Common myeloid progenitor, CD34-positive (primary cell): Measurements from ENCODE around the gene DNLZ.

Experiments
- CTCF ChIA-PET: fragments of 350-600 bp; sonication (Branson Sonifier 250); formaldehyde crosslinking; loops from one replicate; lab custom pipeline; 2021; ENCODE audit warnings: antibody characterized with exemption; lab: Charles Lee
- POLR2A ChIA-PET: fragments of 350-600 bp; sonication (Branson Sonifier 250); formaldehyde crosslinking; loops from one replicate; lab custom pipeline; 2021; ENCODE audit warnings: antibody characterized with exemption; lab: Charles Lee
- DNase-seq, 3 donors: peaks; one replicate each; pipeline versions ENCODE4 v3.0.0 to v3.0.0-alpha.2; 2013
- H3K27ac ChIP-seq, 2 experiments: 1 replicate in 1 of 2; 2 replicates in 1 of 2; pipeline ENCODE4 v1.7.0; 2013; ENCODE audit warnings: inconsistent platforms in 2 of 2, low read length in 2 of 2, mild to moderate bottlenecking in 2 of 2, low read depth in 1 of 2, moderate library complexity in 1 of 2; ENCODE audit not compliant: severe bottlenecking in 2 of 2, insufficient read depth in 1 of 2, poor library complexity in 1 of 2
- H3K27me3 ChIP-seq, 5 experiments: replicated peaks in 2 of 5; 1 replicate in 3 of 5; 2 replicates in 2 of 5; pipeline versions ENCODE4 v1.6.1 to v1.7.0; 2013; ENCODE audit warnings: low read length in 4 of 5, mild to moderate bottlenecking in 2 of 5, moderate library complexity in 2 of 5, inconsistent platforms in 1 of 5; ENCODE audit not compliant: insufficient read depth in 5 of 5, control insufficient read depth in 4 of 5
- H3K36me3 ChIP-seq, 4 experiments: 1 replicate in 2 of 4; 2 replicates in 2 of 4; pipeline versions ENCODE4 v1.6.1 to v1.7.0; 2013; ENCODE audit warnings: low read length in 3 of 4, control low read depth in 1 of 4, mild to moderate bottlenecking in 1 of 4; ENCODE audit not compliant: control insufficient read depth in 4 of 4, insufficient read depth in 4 of 4
- H3K4me1 ChIP-seq, 4 experiments: 1 replicate in 3 of 4; 2 replicates in 1 of 4; pipeline versions ENCODE4 v1.6.1 to v1.7.1; 2013; ENCODE audit warnings: low read length in 3 of 4, mild to moderate bottlenecking in 3 of 4, control low read depth in 1 of 4, inconsistent platforms in 1 of 4, moderate library complexity in 1 of 4; ENCODE audit not compliant: control insufficient read depth in 4 of 4, insufficient read depth in 4 of 4; ENCODE audit errors: control extremely low read depth in 1 of 4
- H3K4me3 ChIP-seq, 7 experiments: 1 replicate in 4 of 7; 2 replicates in 3 of 7; pipeline versions ENCODE4 v1.5.1 to v1.7.0; 2013; ENCODE audit warnings: mild to moderate bottlenecking in 7 of 7, low read length in 6 of 7, moderate library complexity in 6 of 7, inconsistent platforms in 2 of 7, low read depth in 2 of 7, control low read depth in 1 of 7; ENCODE audit not compliant: insufficient read depth in 4 of 7, control insufficient read depth in 1 of 7; ENCODE audit errors: extremely low read depth in 1 of 7
- H3K9me3 ChIP-seq, 5 experiments: 1 replicate in 4 of 5; 2 replicates in 1 of 5; pipeline versions ENCODE4 v1.6.1 to v1.7.1; 2013; ENCODE audit warnings: low read length in 4 of 5, mild to moderate bottlenecking in 2 of 5, inconsistent platforms in 1 of 5, low read depth in 1 of 5, moderate library complexity in 1 of 5; ENCODE audit not compliant: control insufficient read depth in 4 of 5, insufficient read depth in 2 of 5; ENCODE audit errors: control extremely low read depth in 1 of 5
- whole genome bisulfite sequencing: methylation state at CpG from one replicate; pipeline ENCODE4 v1.1.5; 2013; ENCODE audit not compliant: insufficient coverage; 5-methylcytosine and 5-hydroxymethylcytosine counted together

The DNLZ gene

DNA sequence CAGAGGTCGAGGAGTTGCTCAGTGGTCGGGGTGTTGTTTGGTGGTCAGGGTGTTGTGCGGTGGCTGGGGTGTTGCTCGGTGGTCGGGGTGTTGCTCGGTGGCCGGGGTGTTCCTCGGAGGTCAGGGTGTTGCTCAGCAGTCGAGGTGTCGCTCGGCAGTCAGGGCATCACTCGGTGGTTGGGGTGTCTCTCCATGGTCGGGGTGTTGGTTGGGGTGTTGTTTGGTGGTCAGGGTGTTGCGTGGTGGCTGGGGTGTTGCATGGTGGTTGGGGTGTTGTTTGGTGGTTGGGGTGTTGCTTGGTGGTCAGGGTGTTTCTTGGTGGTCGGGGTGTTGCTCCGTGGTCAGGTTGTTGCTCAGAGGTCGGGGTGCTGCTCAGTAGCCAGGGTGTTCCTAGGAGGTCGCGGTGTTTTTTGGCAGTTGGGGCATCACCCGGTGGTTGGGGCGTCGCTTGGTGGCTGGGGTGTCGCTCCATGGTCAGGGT lies 47.2 kb downstream of the DNLZ start:
- Histone ChIP-seq H3K4me3 (no peak overlapping the region), H3K27ac (no peak overlapping the region), H3K4me1 (peaks cover 0 to 17% (median 11%) of the 10 kb centered on the region in 4 experiments), H3K27me3 (no peaks in the 10 kb centered on the region), H3K9me3 (peaks cover 0 to 16% (median 3%) of the 10 kb centered on the region in 5 experiments), H3K36me3 (no peaks in the 10 kb centered on the region)
- DNase-seq = no peak
- CTCF ChIA-PET = interaction anchor here (0.7 to 1.0 kb wide), 3 partner anchors 8 to 83 kb away, joined by 3 to 4 read pairs (median 3); no protein-coding TSS in a partner anchor
- POLR2A ChIA-PET = no interaction called here
- WGBS = 100% methylated on average over 10 of the region's 23 CpGs

DNA sequence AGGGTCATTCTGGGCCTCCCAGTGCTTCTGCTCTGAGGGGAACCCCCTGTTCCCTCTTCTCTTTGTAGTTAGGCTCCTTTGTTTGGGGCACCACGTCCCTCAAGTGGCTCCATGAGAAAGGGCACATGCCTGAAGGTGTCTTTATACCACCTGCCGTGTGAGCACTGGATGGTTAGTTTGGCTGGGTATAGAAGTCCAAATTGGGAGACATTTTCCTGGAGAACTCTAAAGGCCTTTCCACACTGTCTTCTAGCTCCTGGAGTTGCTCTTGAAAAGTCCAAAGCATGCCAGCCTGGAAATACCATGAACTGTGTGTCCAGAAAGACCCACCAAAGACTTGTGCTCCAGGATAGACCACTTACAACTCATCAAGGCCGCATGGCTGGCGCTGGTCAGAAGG lies 48.6 kb downstream of the DNLZ start:
- no peaks in the 10 kb centered on the region for H3K36me3 ChIP-seq
- no peak for DNase-seq
- ChIA-PET CTCF (interaction anchor here (3.8 to 5.3 kb wide), 2 partner anchors 10 to 56 kb away, joined by 26 to 101 read pairs; partner anchors contain the start of gene GPSM1), POLR2A (no interaction called here)
- 100% methylated on average over 1 of the region's 4 CpGs for WGBS
- peaks cover 2 to 30% (median 20%) of the 10 kb centered on the region in 4 experiments for H3K4me1 ChIP-seq
- H3K27ac ChIP-seq = no peak overlapping the region
- H3K9me3 ChIP-seq = peaks cover 0 to 16% (median 3%) of the 10 kb centered on the region in 5 experiments
- H3K4me3 ChIP-seq = no peak overlapping the region
- H3K27me3 ChIP-seq = no peaks in the 10 kb centered on the region

DNA sequence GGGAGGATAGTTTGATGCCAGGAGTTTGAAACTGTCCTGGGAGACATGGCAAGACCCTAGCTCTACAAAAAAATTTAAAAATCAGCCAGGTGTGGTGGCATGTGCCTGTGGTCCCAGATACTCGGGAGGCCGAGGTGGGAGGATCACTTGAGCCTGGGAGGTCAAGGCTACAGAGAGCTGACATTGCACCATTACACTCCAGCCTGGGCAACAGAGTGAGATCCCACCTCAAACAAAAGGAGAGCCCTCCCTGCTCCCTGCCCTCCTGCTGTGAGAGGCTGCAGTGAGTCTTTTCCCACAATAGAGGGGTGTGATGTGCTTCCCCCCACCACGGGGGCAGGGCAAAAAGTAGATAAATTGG lies 49.5 kb downstream of the DNLZ start:
- ChIA-PET POLR2A (interaction anchor here (2.7 kb wide), 1 partner anchor 49 kb away, joined by 8 read pairs; the partner anchor contains the start of gene DNLZ), CTCF (interaction anchor here (0.8 to 5.3 kb wide), 11 partner anchors 10 to 322 kb away, joined by 3 to 101 read pairs (median 9); partner anchors contain the start of genes CCDC187, DNLZ and GPSM1)
- DNase-seq = no peak
- Histone ChIP-seq H3K4me1 (peaks cover 4 to 40% (median 26%) of the 10 kb centered on the region in 4 experiments), H3K27ac (no peak overlapping the region), H3K4me3 (no peak overlapping the region), H3K36me3 (no peaks in the 10 kb centered on the region), H3K27me3 (no peaks in the 10 kb centered on the region), H3K9me3 (peaks cover 0 to 16% (median 3%) of the 10 kb centered on the region in 5 experiments)
- WGBS = 100% methylated on average over 2 of the region's 3 CpGs

DNA sequence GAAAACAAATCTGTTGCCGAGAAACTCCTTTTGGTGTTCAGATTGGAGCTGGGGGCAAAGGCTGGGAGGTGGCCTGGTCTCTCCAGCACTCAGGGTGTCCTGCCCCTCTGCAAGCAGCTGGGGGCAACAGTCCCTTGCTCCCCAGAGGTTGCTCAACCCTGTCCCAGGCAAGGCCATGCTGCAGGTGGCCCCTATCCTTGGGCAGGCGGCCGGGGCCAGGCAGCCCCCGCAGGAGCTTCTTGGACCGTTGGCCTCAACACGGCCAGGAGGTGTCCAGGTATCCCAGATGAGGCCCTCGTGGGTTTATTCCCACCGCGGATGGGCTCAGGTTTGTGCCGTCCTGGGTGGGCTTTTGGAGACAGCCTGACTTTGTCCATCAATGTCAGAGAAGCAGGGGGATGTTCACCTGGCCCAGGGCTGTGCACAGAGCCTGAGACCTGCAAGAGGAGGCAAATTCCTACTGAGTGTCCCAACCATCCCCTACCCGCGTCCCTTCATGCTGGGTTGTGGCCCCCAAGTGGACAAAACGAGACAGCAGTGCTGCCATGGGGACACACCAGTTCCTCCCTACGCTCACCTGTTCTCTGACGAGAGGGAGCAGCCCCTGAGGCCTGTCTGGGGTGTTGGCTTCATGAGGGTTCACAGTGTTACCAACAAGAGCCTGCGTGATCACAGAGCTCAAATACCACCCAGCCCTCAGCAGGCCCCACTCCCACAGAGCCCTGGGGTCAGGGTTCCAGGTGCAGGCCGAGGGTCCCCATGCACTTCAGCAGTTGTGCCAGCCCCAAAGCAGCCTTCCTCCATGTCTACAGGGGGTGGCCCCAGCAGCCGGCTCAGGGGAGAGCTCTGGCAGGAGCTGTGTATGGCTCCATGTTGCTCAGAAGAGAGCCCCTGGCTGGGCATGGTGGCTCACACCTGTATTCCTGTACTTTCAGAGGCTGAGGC lies 50.2 kb downstream of the DNLZ start:
- 91% methylated on average over 18 of the region's 18 CpGs for WGBS
- Histone ChIP-seq H3K9me3 (peaks cover 0 to 16% (median 3%) of the 10 kb centered on the region in 5 experiments), H3K27ac (no peak overlapping the region), H3K4me3 (no peak overlapping the region), H3K27me3 (no peaks in the 10 kb centered on the region), H3K4me1 (peaks cover 4 to 46% (median 29%) of the 10 kb centered on the region in 4 experiments), H3K36me3 (no peaks in the 10 kb centered on the region)
- no peak for DNase-seq
- ChIA-PET CTCF (interaction anchor here (0.6 to 5.3 kb wide), 23 partner anchors 9 to 323 kb away, joined by 3 to 101 read pairs (median 5); partner anchors contain the start of genes CCDC187, DNLZ and GPSM1), POLR2A (interaction anchor here (1.1 to 2.7 kb wide), 3 partner anchors 22 to 50 kb away, joined by 3 to 8 read pairs (median 4); partner anchors contain the start of gene DNLZ)

DNA sequence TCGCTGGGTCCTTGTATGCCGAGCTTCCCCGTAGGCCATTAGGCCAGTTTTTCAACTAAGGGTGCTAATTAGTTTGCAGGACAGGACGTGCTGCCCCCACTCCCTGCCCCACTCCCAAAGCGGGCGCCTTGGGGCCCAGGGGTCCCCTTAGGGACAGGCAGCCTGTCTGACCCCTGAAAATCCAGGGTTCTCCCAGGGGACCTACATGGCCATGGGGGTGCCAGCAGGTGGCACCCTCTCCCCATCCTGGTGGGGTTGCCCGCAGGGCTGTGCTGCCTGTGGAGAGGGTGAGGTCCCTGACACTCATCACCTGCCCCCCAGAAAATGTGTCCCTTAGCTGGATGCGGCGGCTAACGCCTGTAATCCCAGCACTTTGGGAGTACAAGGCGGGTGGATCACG lies 51.1 kb downstream of the DNLZ start:
- Histone ChIP-seq H3K4me1 (peaks cover 5 to 52% (median 31%) of the 10 kb centered on the region in 4 experiments), H3K36me3 (no peaks in the 10 kb centered on the region), H3K27ac (no peak overlapping the region), H3K9me3 (peaks cover 0 to 16% (median 3%) of the 10 kb centered on the region in 5 experiments), H3K27me3 (no peaks in the 10 kb centered on the region), H3K4me3 (no peak overlapping the region)
- ChIA-PET CTCF (interaction anchor here (0.7 to 5.3 kb wide), 21 partner anchors 8 to 154 kb away, joined by 3 to 101 read pairs (median 5); partner anchors contain the start of genes CCDC187, DNLZ and GPSM1), POLR2A (interaction anchor here (1.1 to 2.7 kb wide), 3 partner anchors 23 to 51 kb away, joined by 3 to 8 read pairs (median 4); partner anchors contain the start of gene DNLZ)
- WGBS = 59% methylated on average over 8 of the region's 12 CpGs
- DNase-seq = peak; percentile 71 to 84 (median 77)

DNA sequence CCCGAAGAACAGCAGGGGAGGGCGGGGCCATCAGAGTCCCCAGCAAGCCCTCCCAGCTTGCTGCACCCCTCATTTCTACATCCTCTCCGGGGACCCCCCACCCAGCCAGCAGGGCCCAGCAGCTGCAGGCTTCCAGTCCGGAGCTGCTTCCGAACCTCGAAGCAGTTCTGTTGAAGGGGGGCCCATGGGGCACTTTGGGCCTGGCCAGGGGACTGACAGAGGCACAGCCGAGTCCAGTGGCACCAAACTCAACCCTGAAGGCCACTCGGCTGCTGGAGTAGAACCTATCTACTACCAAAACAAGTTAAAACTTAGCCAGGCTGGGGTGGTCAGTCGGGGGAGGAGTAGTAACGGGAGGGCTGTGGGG lies 51.6 kb downstream of the DNLZ start:
- CTCF ChIA-PET = interaction anchor here (0.7 to 5.3 kb wide), 15 partner anchors 13 to 154 kb away, joined by 3 to 101 read pairs (median 3); partner anchors contain the start of genes DNLZ and GPSM1
- POLR2A ChIA-PET = interaction anchor here (1.1 to 2.7 kb wide), 3 partner anchors 24 to 51 kb away, joined by 3 to 8 read pairs (median 4); partner anchors contain the start of gene DNLZ
- no peak for DNase-seq
- Histone ChIP-seq H3K4me3 (no peak overlapping the region), H3K36me3 (no peaks in the 10 kb centered on the region), H3K9me3 (peaks cover 0 to 16% (median 3%) of the 10 kb centered on the region in 5 experiments), H3K27me3 (no peaks in the 10 kb centered on the region), H3K4me1 (peaks cover 5 to 57% (median 33%) of the 10 kb centered on the region in 4 experiments), H3K27ac (no peak overlapping the region)
- 58% methylated on average over 7 of the region's 10 CpGs for WGBS
